ENCODE measurements around the gene NCAN.
"Not testable (repeated sequence)": the region's sequence is repeated elsewhere in the genome, so short reads cannot be mapped to it uniquely, and the experiment has no call there.

Gene NCAN

DNA sequence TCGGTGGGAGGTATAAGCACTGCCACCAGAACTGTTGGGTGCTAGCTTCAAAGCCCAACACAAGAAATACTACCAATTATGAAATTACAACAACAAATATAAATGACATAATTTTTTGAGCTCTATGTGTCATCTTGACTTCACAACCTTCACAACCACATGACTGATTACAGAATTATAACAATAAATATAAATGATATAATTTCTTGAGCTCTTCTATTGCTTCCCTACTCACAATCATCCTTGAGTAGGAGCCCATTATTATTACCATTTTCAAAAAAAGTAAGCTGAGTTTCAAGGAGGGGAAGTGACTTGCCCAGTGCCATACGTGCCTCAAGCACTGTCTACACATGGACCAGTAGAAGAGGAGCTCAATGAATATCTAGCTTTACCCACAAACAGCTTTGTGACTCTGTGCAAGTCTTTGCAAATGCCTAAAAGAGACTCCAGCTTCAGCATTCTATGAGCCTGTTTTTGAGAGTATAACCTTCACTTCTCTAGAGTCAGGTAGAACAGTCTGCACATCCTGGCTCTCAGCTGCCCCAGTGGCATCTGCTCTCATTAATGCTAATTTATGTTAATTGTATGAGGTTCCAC lies 22.6 kb downstream of the NCAN start:
- no peak for DNase-seq (ENCODE audit: low read depth)
- H3K4me3 ChIP-seq (ENCODE audit: low read depth, low read length), result no peak overlapping the region
- TF ChIP-seq, protein P1, sequence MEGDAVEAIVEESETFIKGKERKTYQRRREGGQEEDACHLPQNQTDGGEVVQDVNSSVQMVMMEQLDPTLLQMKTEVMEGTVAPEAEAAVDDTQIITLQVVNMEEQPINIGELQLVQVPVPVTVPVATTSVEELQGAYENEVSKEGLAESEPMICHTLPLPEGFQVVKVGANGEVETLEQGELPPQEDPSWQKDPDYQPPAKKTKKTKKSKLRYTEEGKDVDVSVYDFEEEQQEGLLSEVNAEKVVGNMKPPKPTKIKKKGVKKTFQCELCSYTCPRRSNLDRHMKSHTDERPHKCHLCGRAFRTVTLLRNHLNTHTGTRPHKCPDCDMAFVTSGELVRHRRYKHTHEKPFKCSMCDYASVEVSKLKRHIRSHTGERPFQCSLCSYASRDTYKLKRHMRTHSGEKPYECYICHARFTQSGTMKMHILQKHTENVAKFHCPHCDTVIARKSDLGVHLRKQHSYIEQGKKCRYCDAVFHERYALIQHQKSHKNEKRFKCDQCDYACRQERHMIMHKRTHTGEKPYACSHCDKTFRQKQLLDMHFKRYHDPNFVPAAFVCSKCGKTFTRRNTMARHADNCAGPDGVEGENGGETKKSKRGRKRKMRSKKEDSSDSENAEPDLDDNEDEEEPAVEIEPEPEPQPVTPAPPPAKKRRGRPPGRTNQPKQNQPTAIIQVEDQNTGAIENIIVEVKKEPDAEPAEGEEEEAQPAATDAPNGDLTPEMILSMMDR (conservative IDR thresholded peaks at IDR 0.05; ENCODE audit: low read depth, low read length), result no peak

DNA sequence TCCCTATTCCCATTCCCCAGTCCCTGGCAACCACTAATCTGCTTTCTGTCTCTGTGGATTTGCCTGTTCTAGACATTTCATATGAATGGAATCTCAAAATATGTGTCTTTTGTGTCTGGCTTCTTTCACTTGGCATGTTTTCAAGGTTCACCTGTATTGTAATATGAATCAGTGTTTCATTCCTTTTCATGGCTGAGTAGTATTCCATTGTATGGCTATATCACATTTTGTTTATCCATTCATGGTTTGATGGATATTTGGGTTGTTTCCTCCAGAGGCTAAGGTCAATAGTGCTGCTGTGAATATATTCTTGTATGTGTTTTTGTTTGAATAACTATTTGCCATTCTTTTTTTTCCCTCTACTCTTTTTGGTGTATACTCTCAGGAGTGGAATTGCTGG lies 24.4 kb downstream of the NCAN start:
- TF ChIP-seq, protein P1 (conservative IDR thresholded peaks at IDR 0.05; ENCODE audit: low read depth, low read length), result no peak
- no peak overlapping the region for H3K4me3 ChIP-seq (ENCODE audit: low read depth, low read length)
- DNase-seq (ENCODE audit: low read depth), result no peak

DNA sequence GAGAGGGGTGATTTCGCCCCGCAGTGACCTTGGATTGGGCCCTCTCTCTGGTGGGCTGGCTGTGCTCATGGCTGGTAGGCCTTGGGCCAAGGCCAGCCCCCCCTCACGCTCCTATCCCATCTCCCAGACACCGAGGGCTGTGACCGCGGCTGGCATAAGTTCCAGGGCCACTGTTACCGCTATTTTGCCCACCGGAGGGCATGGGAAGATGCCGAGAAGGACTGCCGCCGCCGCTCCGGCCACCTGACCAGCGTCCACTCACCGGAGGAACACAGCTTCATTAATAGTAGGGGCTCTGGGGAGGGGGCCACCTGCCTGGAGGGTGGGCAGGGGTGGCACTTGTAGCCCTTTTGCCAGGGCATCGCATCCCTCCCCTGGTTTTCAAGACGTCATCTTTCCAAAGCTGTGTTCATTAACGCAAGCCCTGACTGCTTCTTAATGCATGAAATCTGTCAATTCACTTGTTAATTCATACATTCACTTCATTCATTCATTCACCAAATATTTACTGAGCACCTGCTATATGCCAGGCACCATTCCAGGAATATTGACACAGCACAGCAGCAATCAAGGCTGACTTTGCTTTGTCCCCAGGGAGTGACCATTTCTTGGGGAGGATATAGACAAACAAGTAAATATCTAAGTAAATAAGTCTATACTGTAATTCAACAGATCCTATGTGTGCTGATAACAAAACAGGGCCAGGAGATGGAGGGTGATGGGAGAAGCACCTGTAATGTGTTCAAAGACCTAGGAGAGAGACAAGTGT lies 26.6 kb downstream of the NCAN start:
- TF ChIP-seq, protein P1 (conservative IDR thresholded peaks at IDR 0.05; ENCODE audit: low read depth, low read length), result no peak
- H3K4me3 ChIP-seq (ENCODE audit: low read depth, low read length), result no peak overlapping the region
- no peak for DNase-seq (ENCODE audit: low read depth)

DNA sequence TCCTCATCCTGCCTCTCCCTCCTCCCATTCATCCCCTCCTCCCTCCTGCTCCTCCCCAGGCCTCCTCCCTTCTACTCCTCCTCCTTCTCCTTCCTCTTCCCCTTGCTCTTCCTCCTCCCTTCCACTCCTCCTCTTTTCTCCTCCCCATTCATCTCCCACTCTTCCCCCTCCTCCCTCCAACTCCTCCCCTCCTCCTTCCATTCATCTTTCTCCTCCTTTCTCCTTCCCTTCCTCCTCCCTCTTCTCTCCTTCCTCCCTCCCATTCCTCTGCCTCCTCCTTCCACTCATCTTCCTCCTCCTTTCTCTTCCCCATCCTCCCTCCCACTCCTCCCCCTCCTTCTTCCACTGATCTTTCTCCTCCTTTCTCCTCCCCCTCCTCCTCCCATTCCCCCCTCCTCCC lies 27.9 kb downstream of the NCAN start:
- TF ChIP-seq, protein P1 (conservative IDR thresholded peaks at IDR 0.05; ENCODE audit: low read depth, low read length), result no peak
- no peak overlapping the region for H3K4me3 ChIP-seq (ENCODE audit: low read depth, low read length)
- DNase-seq (ENCODE audit: low read depth), result no peak

DNA sequence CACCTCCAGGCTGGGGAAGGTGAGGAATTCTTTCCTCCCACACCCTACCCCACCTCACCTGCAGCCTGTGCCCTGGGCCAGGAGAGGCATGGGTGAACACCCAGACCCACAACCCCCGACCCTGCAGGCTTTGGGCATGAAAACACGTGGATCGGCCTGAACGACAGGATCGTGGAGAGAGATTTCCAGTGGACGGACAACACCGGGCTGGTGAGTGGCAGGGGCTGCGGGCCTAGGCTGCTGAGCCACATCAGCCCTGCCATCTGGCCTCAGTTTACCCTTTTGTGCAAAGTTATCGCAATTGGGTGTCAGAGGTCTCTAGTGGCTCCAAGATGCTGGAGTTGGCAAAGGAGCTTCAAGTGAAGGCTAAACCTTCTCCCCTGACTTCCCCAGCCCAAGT lies 28.7 kb downstream of the NCAN start:
- DNase-seq (ENCODE audit: low read depth), result no peak
- no peak overlapping the region for H3K4me3 ChIP-seq (ENCODE audit: low read depth, low read length)
- TF ChIP-seq, protein P1 (conservative IDR thresholded peaks at IDR 0.05; ENCODE audit: low read depth, low read length), result no peak

DNA sequence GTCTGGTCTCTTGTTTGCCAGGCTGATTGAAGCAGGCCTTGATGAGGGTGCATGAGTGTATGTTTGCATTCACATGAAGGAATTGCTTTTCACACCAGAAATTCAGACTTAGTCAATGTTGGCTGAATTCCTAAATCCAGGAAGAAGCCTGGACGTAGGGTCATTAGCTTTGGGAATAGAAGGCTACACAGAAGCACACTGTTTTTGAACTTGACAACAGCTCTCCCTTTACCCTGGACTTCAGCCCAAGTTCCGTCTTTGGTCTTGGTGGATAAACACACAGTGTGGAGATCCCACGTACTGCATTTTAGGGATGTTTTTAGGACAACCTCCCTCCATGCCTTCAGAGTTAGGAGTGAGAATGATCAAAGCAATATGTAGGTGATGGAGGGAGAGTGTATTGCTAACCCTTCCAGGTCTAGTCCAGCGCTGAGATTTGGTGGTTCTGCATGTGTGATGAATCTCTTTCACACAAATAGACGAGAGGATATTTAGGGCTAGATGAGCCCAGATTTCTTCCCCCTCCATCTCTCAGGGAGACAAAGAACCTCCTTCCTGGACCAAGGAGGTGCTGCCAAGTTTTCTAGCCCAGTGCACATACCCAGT lies 38.5 kb downstream of the NCAN start:
- no peak for DNase-seq (ENCODE audit: low read depth)
- no peak overlapping the region for H3K4me3 ChIP-seq (ENCODE audit: low read depth, low read length)
- TF ChIP-seq, protein P1 (conservative IDR thresholded peaks at IDR 0.05; ENCODE audit: low read depth, low read length), result no peak

DNA sequence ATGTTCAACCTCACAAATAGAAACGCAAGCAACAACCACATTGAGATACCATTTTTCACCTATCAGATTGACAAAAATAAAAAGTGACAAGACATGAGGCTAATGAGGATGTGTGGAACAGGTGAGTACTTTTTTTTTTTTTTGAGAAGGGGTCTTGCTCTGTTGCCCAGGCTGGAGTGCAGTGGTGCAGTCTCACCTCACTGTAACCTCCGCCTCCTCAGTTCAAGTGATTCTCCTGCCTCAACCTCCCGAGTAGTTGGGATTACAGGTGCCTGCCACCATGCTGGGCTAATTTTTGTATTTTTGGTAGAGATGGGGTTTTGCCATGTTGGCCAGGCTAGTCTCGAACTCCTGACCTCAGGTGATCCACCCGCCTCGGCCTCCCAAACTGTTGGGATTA lies 41.7 kb downstream of the NCAN start:
- not testable (repeated sequence) for H3K4me3 ChIP-seq (ENCODE audit: low read depth, low read length); DNase-seq (ENCODE audit: low read depth)

All from choroid plexus epithelial cell (primary cell).